ENCODE data around the gene SPACA7. TPM values are rescaled to one million over a fixed set of nuclear protein-coding genes. Genes with fewer than 3 reads are reported as not detected.
"Not testable (repeated sequence)": the region's sequence is repeated elsewhere in the genome, so short reads cannot be mapped to it uniquely, and the experiment has no call there.

SPACA7 gene
- polyA plus RNA-seq, 1 experiment = not detected

- ChIA-PET CTCF (interaction anchor here (0.6 kb wide), 1 partner anchor 1711 kb away, joined by 3 read pairs; no protein-coding TSS in a partner anchor), POLR2A (no interaction called here)
- no peaks in the 10 kb centered on the region for H3K36me3 ChIP-seq (ENCODE audit: control insufficient read depth, insufficient read depth, low read length)
- TF ChIP-seq, protein P1, sequence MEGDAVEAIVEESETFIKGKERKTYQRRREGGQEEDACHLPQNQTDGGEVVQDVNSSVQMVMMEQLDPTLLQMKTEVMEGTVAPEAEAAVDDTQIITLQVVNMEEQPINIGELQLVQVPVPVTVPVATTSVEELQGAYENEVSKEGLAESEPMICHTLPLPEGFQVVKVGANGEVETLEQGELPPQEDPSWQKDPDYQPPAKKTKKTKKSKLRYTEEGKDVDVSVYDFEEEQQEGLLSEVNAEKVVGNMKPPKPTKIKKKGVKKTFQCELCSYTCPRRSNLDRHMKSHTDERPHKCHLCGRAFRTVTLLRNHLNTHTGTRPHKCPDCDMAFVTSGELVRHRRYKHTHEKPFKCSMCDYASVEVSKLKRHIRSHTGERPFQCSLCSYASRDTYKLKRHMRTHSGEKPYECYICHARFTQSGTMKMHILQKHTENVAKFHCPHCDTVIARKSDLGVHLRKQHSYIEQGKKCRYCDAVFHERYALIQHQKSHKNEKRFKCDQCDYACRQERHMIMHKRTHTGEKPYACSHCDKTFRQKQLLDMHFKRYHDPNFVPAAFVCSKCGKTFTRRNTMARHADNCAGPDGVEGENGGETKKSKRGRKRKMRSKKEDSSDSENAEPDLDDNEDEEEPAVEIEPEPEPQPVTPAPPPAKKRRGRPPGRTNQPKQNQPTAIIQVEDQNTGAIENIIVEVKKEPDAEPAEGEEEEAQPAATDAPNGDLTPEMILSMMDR (IDR thresholded peaks at IDR 0.05; ENCODE audit: insufficient read depth, low read depth, low read length) = no peak
- DNase-seq (ENCODE audit: low read depth) = no peak
- H3K4me3 ChIP-seq (ENCODE audit: low read depth, low read length) = no peak overlapping the region
- H3K27me3 ChIP-seq (ENCODE audit: control insufficient read depth, insufficient read depth, low read length) = no peaks in the 10 kb centered on the region
These were observed 52.5 kb downstream of the SPACA7 start for GRCh38 chr13:112428704-112429103.

- Histone ChIP-seq H3K36me3 (ENCODE audit: control insufficient read depth, insufficient read depth, low read length) (no peaks in the 10 kb centered on the region), H3K4me3 (ENCODE audit: low read depth, low read length) (no peak overlapping the region), H3K27me3 (ENCODE audit: control insufficient read depth, insufficient read depth, low read length) (no peaks in the 10 kb centered on the region)
- ChIA-PET CTCF (no interaction called here), POLR2A (no interaction called here)
- no peak for DNase-seq (ENCODE audit: low read depth)
- TF ChIP-seq, protein P1 (IDR thresholded peaks at IDR 0.05; ENCODE audit: insufficient read depth, low read depth, low read length) = no peak
These were observed 55.6 kb downstream of the SPACA7 start for GRCh38 chr13:112431734-112432133.

GRCh38 chr13:112432734-112433133, 56.6 kb downstream of the SPACA7 start:
- H3K36me3 ChIP-seq (ENCODE audit: control insufficient read depth, insufficient read depth, low read length); CTCF ChIA-PET; POLR2A ChIA-PET; H3K4me3 ChIP-seq (ENCODE audit: low read depth, low read length); DNase-seq (ENCODE audit: low read depth); H3K27me3 ChIP-seq (ENCODE audit: control insufficient read depth, insufficient read depth, low read length): not testable (repeated sequence)

DNA sequence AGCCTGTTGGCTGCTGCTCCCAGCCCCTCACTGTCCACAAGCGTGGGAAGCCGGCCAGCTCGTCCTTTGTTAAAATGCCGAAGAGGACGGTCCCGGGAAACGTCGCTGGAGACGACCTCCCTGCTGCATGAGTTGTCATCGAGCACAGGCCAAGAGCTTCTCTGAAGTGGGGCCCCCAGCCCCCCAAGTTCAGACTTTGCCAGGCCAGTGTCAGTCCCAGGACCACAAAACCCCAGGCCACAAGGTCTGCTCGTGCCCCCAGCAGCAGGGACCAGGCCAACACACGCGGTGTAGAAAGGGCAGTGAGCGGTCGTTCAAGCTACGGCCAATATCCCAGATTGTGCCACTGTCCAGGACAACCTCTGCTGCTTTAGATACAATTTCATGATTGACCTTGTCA, 57.4 kb downstream of the SPACA7 start:
- CTCF ChIA-PET; DNase-seq (ENCODE audit: low read depth); H3K36me3 ChIP-seq (ENCODE audit: control insufficient read depth, insufficient read depth, low read length); H3K4me3 ChIP-seq (ENCODE audit: low read depth, low read length); POLR2A ChIA-PET; H3K27me3 ChIP-seq (ENCODE audit: control insufficient read depth, insufficient read depth, low read length): not testable (repeated sequence)

GRCh38 chr13:112434032-112434431, 57.9 kb downstream of the SPACA7 start:
- POLR2A ChIA-PET = no interaction called here
- CTCF ChIA-PET = interaction anchor here (0.6 kb wide), 1 partner anchor 81 kb away, joined by 3 read pairs; no protein-coding TSS in a partner anchor
- Histone ChIP-seq H3K36me3 (ENCODE audit: control insufficient read depth, insufficient read depth, low read length) (no peaks in the 10 kb centered on the region), H3K27me3 (ENCODE audit: control insufficient read depth, insufficient read depth, low read length) (no peaks in the 10 kb centered on the region), H3K4me3 (ENCODE audit: low read depth, low read length) (no peak overlapping the region)
- no peak for DNase-seq (ENCODE audit: low read depth)
- TF ChIP-seq, protein P1 (IDR thresholded peaks at IDR 0.05; ENCODE audit: insufficient read depth, low read depth, low read length) = no peak

DNA sequence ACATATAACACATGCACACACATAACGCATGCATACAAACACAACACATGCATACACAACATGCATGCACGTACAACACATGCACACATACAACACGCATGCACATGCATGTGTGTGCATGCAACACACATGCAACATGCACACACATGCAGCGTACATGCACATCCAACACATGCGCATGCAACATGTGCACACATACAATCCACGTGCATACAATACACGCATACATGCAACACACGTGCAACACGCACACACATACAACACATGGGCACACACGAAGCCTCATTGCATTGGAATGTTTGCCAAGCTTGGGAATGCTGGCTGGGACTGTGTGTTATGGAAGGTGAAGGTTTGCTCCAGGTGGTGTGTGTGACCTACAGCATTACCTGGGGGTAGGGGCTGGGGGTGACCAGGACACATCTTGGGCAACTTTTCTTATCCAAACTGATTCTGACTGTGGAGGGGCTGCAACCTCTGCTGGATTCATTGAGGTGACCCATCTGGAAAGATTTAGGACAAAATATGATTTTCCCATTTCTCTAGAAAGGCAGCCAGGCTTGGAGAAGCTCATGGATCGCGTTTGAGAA, 58.9 kb downstream of the SPACA7 start:
- Histone ChIP-seq H3K4me3 (ENCODE audit: low read depth, low read length) (no peak overlapping the region), H3K36me3 (ENCODE audit: control insufficient read depth, insufficient read depth, low read length) (no peaks in the 10 kb centered on the region), H3K27me3 (ENCODE audit: control insufficient read depth, insufficient read depth, low read length) (no peaks in the 10 kb centered on the region)
- TF ChIP-seq, protein P1 (IDR thresholded peaks at IDR 0.05; ENCODE audit: insufficient read depth, low read depth, low read length) = no peak
- no peak for DNase-seq (ENCODE audit: low read depth)
- ChIA-PET CTCF (interaction anchor here (1.7 kb wide), 1 partner anchor 9 kb away, joined by 5 read pairs; no protein-coding TSS in a partner anchor), POLR2A (no interaction called here)

Data from BJ (cell line).